Stimulated activated CD4-positive, alpha-beta T cell treated with anti-CD3 and anti-CD28 coated beads, Interleukin-15, amount 100 ng/mL, for 1 hour (primary cell): Measurements from ENCODE around the gene TNS4.

Source experiments
- DNase-seq, 2 donors: peaks; one replicate each; pipeline ENCODE4 v3.0.0-alpha.2; 2020; ENCODE audit warnings: low read depth in 1 of 2, low spot score in 1 of 2

The TNS4 gene

DNA sequence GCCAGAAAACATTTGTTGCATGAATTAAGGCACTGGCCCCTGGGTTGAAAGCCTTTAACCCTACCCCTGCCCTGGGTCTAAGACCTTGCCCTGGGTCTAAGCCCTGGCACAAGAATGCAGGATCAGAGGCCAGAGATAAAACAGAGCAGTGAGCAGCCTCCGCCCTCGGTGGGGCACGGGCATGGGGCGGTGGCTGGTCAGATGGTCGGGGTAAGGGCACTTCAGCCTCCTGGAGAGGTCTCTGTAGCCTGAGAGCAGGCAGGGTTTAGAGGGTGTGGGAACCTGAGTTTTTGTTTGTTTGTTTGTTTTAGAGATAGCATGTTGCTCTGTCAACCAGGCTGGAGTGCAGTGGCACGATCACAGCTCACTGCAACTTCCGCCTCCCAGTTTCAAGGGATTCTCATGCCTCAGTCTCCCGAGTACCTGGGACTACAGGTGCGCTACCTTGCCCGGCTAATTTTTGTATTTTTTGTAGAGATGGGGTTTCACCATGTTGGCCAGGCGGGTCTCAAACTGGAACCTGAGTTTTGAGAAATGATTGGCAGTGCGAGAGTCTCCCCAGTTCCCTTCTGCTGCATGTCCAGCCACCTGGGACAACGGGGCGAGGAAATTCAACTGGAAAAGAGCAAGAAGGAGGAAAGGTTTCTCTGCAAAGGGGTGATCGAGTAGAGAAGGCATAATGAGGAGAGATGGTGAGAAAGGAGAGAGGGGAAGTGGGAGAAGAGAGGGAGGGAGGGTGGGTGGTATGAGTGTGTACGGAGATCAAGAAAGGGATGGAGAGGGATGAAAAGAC is 27.7 kb downstream of the TNS4 start:
- no peak for DNase-seq

DNA sequence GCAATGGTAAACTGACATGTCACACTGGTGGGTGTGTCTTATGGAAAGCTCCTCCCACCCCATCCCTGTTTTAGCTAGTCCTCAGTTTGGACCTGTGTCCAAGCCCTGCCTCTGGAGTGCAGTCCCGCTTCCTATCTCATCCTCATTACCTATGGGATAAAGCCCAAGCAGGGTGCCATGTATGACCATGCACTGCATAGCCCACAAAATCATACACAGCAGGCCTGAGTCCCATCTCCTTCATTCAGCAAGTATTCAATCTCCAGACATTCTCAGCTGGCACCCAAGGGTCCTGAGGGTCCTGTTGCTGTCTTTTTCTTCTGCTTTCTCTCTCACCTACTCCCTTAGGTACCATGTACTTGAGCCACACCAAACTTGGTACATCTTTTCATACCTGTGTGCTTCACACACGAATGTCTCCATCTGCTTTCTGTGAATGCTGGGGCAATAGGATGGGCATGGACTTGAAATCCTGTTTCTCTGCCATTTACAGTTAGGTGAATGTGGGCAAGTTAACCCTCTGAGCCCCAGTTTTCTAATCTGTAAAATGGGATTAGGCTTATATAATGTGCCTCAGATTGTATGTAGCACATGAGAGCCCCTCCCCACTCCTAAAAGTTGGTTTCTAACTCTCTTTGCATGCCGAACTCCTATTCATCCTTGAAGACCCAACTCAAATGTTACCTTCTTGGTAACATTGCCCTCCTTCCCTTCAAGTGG is 28.5 kb downstream of the TNS4 start:
- DNase-seq, result no peak

DNA sequence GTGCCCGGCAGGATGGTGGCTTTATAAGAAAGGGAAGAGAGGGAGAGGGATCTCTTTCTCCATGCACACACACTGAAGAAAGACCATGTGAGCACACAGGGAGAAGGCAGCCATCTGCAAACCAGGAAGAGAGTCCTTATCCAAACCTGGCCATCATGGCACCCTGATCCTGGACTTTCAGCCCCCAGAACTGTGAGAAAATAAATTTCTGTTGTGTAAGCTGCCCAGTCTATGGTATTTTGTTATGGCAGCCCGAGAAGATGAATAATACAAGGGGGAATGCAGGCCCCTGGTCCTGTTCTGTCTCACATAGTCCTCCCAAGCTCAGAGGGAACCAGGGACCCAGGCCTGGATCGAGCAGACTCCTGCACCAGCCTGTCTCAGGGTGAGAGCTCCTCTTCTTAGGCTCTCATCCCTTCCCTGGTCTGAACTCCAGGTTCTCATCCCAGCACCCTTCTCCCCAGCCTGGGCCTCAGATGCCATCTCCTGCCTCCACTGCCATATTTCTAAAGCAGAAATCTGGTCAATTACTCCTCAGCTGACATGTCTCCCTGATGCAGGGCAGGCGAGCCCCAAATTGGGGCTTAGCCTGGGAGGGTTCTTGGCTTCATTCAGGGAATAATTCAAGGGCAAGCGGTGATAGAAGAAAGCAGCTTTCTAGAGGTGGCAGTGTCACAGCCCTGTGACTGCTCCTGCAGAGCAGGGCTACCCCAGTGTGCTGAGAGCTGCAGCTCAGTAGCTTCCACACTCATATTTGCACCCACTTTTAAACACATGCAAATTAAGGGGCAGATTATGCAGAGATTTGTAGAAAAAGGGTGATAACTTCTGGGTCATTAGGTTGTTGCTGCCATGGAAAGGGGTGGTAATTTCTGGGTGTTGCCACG is 29.3 kb downstream of the TNS4 start:
- DNase-seq, result no peak

DNA sequence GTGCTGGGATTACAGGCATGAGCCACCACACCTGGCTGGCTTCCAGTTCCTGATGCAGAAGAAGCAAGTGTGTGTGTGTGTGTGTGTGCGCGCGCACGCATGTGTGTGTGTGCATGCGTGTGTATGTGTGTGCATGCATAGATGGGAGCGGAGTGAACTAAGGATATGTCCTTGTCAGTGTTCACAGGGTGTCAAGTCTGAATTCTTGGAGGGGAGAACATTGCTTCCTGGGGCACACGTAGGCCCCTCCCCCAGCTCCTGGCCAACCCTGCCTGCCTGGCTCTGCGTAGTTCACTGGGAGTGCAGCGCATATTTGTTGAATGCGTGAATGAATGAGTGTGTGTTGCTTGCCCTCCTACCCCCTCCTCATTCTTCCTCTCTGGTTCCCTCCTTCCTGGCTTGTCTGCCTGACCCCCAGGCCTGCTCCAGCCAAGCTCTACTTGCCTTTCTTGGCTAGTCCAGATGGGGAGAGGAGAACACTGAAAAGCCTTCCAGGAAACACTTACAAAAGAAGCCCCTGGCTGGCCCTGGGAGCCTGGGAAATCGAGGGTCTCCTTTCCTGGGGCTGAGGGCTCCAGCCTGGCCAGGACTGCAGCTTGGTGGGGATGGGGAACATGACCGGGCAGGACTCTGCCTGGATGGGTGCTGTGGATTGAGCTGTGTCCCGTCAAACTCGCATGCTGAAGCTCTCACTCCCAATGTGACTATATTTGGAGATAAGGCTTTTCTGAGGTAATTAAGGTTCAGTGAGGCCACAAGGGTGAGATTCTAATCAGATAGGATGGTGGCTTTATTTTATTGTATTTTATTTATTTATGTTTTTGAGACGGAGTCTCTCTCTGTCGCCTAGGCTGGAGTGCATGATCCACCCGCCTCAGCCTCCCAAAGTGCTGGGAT is 30.2 kb downstream of the TNS4 start:
- no peak for DNase-seq

DNA sequence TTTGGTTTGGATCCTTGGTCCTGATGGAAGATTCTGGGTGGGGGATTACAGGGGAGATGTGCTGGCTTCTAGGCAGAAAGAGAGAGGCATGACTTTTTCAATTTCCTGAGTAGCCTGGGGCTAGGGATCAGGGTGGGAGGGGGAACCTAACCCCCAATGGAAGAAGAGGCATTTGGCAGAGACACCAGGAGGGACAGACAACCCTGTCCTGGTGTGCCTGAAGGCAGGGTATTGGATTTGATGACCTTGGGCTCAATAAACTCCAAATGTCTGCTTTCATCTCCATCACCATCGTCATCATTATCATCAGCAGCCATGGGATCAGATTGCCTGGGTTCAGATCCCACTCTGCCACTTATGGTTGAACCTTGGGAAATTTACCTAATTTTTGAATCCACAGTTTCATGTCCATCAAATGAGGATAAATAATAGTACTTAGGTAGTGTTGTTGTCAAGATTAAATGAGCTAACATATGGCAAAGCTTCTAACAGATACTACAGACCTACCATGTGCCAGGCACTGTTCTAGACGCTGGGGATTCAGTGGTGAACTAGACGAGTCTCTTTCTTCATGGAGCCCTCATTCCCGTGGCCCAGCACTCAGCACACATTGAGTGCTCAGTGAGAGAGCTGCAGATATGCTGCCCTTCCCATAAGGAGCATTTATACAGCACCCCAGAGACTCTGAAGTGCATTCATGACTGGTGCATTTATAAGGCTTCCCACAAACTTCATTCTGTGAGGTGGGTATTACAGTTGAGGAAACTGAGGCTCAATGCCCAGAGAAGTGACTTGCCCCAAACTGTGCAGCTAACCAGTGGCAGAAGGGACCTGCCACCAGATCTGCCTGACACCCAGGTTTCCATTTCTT is 31.4 kb downstream of the TNS4 start:
- DNase-seq, result no peak

DNA sequence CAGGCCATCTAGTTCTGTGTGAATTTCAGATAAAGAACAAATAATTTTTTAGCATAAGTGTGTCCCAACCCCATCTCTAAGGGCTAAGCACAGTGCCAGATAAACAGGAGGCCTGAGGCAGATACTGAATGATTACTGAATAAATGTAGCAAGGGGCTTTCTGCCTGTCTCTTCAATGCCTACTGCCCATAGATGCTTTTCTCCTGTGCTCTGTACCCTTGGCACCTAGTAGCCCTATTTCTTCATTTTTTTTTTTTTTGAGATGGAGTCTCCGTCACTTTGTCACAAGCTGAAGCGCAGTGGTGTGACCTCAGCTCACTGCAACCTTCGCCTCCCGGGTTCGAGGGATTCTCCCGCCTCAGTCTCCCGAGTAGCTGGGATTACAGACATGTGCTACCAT is 32.9 kb downstream of the TNS4 start:
- no peak for DNase-seq

DNA sequence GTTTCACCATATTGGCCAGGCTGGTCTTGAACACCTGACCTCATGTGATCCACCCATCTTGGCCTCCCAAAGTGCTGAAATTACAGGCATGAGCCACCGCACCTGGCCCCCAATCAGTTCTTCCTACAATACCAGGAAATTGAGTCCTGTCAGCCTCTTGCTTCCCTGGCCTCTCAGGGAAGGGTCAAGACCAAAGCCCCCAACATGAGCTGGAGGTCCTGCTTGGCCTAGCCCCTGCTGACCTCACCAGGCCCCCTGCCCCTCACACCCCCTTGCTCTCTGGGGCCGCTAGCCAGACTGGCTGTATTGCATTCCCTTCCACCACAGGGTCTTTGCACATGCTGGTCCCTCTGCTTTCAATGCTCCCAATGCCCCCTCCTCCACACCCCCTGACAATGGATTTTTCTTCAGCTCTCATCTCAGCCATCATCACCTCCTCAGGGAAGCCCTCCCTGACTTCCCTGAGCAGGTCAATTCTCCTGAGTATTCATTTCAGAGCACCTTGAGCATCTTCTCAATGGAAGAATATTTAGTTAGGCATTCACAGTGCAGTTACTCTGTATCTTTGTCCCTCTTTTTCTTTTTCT is 34.0 kb downstream of the TNS4 start:
- no peak for DNase-seq

DNA sequence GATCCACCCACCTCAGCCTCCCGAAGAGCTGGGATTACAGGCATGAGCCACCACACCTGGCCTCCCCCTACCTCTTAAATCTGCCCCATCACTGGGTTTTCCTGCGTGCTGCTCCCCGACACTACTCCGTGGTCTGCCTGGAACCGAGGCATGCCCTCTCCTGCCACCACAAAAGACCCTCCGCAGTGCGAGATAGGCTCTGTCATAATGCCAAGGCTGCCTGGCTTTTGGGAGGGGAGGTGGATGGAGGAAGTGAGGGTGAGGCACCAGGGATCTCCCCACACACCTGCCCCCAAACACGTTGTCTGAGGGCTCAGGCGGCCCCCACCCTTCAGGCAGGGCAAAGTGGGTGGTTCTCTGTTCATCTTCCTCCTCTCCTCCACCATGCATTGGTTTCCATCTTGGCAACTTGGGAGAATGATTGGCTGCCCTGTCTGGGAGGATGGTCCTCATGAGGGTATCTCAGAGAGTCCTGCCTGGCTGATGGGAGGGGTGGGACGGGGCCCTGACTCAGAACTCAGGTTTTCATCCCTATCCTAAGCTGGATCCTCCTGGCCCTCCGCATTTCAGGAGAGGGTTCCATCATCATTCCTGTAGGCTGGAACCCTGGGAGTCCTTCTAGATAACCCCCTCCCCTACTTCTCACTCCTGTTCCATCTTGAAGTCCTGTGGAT is 35.0 kb downstream of the TNS4 start:
- DNase-seq, result no peak

DNA sequence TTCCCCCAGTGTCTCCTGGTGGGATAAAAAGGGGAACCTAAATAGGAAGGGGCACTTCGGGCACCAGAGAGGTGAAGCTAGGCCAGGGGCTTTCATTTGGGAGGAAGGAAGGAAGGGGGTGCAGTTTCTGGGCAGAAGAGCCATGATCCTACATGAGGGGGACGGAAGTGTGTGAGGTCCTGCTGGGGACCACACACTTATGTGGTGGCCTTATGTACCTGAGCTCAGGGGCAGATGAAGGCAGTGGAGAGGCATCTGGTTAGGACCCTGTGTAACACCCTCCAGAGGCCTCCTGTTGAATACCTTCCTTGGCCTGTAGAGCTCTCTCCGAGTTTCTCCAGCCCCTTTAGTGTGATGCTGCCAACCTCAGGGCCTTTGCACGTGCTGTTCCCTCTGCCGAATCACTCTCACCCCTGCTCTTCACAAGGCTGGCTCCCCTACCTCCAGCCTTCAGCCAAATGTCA is 37.0 kb downstream of the TNS4 start:
- DNase-seq, result no peak

DNA sequence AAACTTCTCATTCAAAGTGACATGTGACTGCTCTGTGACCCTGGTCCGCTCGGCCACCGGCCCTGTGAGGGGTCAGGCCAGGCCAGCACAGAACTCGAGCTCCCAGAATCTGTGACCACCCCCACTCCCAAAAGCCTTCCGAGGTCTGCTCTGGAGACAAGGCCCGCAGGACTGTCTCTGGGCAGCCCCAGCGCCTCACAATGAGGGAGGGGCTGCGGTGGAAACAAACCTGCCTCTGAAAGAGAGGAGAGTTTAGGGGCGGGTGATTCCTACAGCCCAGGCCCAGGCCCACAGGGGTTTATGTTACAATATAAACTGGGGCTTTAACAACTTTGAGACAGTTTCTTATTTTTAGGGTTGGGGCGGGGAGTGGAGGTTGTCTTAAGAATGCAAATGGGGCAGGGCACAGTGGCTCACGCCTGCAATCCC is 38.3 kb downstream of the TNS4 start:
- no peak for DNase-seq

DNA sequence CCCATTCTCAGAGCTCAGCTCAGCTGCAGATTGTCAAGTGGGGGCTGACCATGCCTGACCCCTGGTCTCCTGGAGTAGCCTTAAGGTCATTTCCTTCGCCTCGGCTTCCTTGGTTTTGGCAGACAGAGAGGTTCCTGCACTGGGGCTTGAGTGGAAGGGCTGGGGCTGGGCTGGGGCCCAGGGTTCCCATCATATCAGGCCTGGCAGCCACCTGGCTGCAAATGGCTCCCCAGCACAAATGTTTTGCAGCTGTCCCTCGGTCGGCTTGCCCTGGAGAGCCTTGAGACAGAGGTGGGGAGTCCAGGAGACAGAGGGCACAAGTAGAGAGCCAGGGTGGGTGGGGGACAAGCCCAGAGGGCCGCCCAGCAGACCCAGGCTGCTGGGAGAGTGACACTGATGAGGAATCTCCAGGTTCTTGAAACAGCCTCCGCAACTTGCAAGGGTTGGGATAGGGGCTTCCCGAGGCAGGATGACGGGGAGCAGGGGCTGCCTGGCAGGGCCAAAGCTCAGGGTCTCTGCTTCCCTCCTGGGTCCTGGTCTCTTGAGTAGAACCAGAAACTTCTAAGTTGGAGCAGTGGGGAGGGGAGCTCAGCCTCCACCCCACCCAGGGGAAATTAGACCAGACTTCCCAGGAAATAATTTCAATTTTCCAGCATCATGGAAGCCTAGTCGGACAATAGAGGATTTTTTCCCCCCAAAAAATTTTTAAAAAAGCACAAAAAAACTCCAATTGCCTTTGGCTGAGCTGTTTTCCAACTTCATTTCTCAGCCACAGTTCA is 38.9 kb downstream of the TNS4 start:
- DNase-seq, result no peak

DNA sequence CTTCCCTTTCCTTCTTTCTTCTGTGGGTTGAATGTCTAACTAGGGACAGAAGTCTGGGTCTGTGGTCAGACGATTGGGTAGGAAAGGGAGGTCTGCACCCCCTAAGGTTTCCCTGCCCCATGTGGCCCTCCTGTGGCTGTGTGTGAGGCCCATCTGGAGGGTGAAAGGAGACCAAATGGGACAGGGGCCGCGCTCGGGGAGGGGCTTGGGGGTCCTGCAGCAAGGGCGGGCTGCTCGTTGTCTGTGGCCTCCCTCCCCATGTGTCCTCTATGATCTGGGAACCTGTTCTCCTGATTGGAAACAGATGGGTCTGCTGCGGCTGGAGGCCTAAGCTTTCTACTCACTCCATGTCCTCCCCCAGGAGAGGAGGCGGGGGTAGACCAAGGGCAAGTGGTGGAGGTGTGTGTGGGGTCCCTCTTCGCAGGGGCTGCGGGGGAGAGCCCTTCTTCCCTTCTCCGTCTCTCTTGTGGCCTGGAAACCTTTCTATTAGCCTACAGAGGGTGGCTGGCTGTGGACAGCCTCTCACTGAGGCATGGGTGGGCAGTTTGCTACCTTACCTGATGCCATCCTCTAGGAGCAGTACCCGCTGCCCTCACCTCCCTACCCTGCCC is 39.6 kb downstream of the TNS4 start:
- no peak for DNase-seq

DNA sequence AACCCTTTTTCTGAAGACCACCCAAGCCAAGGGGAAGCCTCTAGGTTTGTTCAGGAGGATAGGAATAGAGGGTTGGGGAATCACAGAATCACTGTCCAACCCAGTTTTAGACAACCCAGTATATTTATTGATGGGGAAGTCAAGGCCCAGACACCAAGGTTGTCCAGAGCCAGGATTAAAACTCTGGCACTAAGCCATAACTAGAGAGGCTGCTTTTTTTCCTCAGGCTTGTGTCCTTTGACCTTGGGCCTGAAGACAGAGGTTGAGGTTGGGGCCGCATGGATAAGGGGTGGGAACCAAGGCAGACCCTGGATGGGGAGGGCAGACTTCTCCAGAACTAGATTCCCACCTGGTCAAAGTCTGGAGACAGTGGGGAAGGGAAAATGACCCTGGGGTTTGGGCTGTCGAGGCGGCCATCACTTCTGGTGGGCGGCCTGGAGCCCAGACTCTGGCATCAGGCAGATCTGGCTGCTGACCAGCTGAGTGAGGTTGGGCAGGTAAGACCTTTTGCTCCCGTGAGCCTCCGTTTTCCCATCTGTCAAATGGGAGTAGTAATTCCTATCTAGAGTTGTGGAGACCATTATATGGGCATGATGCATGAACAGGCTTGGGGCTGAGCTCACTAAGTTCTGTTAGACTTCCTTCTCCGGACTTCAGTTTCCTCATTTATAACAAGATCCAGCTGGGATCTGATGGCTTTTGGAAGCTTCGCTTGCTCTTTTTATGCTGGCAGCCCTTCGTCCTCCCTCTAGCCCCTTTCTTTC is 40.3 kb downstream of the TNS4 start:
- no peak for DNase-seq

DNA sequence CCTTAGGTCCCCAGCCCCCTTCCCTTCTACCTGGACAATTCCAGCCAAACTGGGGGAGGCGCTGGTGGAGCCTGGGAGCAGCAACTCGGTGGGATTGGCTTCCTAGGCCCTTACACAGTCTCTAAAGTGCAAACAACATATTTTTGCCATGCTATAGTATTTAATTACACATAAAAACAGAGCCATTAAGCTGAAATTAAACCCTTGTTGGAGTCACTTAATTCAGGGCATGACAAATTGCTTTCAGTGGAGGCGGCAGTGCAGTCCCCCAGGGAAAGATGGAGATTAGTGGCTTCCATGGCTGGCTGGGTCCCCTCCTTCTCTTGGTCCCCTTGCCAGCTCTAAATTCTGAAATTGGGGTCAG is 40.8 kb downstream of the TNS4 start:
- no peak for DNase-seq

DNA sequence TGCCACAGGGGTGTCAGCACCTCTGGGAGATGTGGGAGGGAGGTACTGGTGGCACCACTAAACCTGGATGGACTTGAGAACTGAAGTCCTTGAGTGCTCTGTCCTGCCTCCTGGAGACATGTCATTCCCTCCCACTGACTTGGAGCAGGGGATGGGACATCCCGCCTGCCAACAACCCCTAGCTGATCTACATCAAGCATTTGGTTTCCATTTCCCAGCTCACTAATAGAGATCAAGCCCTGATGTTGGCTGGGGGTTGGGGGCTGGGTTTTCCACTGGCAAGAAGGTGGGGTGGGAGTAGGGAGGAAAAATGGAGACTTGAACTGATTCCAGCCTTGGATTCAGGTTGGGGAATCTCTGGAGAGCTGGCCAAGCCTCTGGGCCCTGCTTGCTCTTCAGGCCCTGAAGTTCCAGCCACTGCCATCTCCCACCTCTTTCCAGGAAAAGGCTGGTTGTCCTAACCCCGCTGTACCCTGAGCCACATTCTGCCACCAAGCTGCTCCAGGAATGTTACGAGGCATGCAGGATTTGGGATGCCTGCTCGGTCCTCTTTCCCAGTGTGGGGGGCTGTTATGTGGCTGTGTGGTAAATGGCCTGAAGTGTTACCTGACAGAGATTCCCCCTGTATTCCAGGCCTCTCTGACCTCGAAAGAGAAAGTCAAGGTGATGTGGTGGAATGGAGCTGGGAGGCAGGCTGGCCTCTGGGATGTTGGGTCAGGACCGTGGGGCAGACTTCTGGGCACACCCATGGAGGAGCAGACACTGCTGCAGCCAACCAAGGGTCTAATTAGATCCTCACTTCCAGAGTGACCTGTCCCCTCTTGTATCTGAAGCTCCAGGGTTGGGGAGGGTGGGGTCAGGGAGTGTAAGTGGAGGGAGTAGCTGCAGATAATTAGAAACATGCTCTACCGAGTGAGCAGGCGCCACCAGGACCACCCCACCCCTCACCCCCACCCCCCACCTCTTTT is 41.5 kb downstream of the TNS4 start:
- no peak for DNase-seq
